HEK293 (cell line): ENCODE results near the gene URM1.
A peak's percentile ranks its signal among the peaks of the same experiment; 100 is the strongest.

Experiments used
- ELK4 ChIP-seq: IDR thresholded peaks from 2 replicates; pipeline ENCODE4 v1.6.1; 2011; ENCODE audit warnings: mild to moderate bottlenecking, low read depth, low read length, borderline replicate concordance
- HIC1 ChIP-seq: fragments of 450-650 bp; formaldehyde crosslinking; IDR thresholded peaks from 2 replicates; pipeline ENCODE4 v1.5.1; 2016; ENCODE audit warnings: missing biosample characterization, missing genetic modification characterization
- KLF16 ChIP-seq: fragments of 450-650 bp; formaldehyde crosslinking; IDR thresholded peaks from 2 replicates; pipeline ENCODE4 v1.5.1; 2017; ENCODE audit warnings: missing biosample characterization, missing genetic modification characterization
- PRDM10 ChIP-seq: fragments of 450-650 bp; formaldehyde crosslinking; IDR thresholded peaks from 2 replicates; pipeline ENCODE4 v1.5.1; 2016; ENCODE audit warnings: missing biosample characterization, missing genetic modification characterization
- REST ChIP-seq: fragments of 450-650 bp; formaldehyde crosslinking; IDR thresholded peaks from 2 replicates; pipeline ENCODE4 v1.5.1; 2016; ENCODE audit warnings: missing biosample characterization, missing genetic modification characterization
- SP7 ChIP-seq: fragments of 450-650 bp; formaldehyde crosslinking; IDR thresholded peaks from 2 replicates; pipeline ENCODE4 v1.5.1; 2016; ENCODE audit warnings: missing biosample characterization, missing genetic modification characterization
- YY1 ChIP-seq: fragments of 450-650 bp; formaldehyde crosslinking; IDR thresholded peaks from 2 replicates; pipeline ENCODE4 v1.5.1; 2018; ENCODE audit warnings: missing biosample characterization, missing genetic modification characterization
- ZBTB11 ChIP-seq: fragments of 450-650 bp; formaldehyde crosslinking; conservative IDR thresholded peaks from 2 replicates; pipeline ENCODE4 v1.5.1; 2016; ENCODE audit warnings: low read depth, missing biosample characterization, missing genetic modification characterization
- ZBTB26 ChIP-seq: fragments of 450-650 bp; formaldehyde crosslinking; optimal IDR thresholded peaks from 2 replicates; pipeline ENCODE3; 2016; ENCODE audit warnings: missing biosample characterization, mild to moderate bottlenecking, missing genetic modification characterization
- ZEB2 ChIP-seq: fragments of 450-650 bp; formaldehyde crosslinking; IDR thresholded peaks from 2 replicates; pipeline ENCODE4 v1.5.1; 2016; ENCODE audit warnings: missing biosample characterization, missing genetic modification characterization
- ZNF2 ChIP-seq: fragments of 450-650 bp; formaldehyde crosslinking; IDR thresholded peaks from 2 replicates; pipeline ENCODE4 v1.5.1; 2016; ENCODE audit warnings: missing biosample characterization, missing genetic modification characterization
- ZNF24 ChIP-seq: fragments of 450-650 bp; formaldehyde crosslinking; IDR thresholded peaks from 2 replicates; pipeline ENCODE4 v1.5.1; 2016; ENCODE audit warnings: missing biosample characterization, missing genetic modification characterization
- ZNF501 ChIP-seq: fragments of 450-650 bp; formaldehyde crosslinking; IDR thresholded peaks from 2 replicates; pipeline ENCODE4 v1.5.1; 2016; ENCODE audit warnings: missing biosample characterization, missing genetic modification characterization
- ZNF629 ChIP-seq: fragments of 450-650 bp; formaldehyde crosslinking; IDR thresholded peaks from 2 replicates; pipeline ENCODE4 v1.5.1; 2017; ENCODE audit warnings: missing biosample characterization, missing genetic modification characterization
- ZNF670 ChIP-seq: fragments of 450-650 bp; formaldehyde crosslinking; IDR thresholded peaks from 2 replicates; pipeline ENCODE4 v1.5.1; 2016; ENCODE audit warnings: missing biosample characterization, missing genetic modification characterization, low read depth
- ZNF677 ChIP-seq: fragments of 450-650 bp; IDR thresholded peaks from 2 replicates; pipeline ENCODE4 v1.5.0; 2018; ENCODE audit warnings: missing biosample characterization, mild to moderate bottlenecking, missing genetic modification characterization, moderate library complexity
- ZNF704 ChIP-seq: fragments of 450-650 bp; formaldehyde crosslinking; IDR thresholded peaks from 2 replicates; pipeline ENCODE4 v1.5.1; 2016; ENCODE audit warnings: missing biosample characterization, missing genetic modification characterization
- ZSCAN5A ChIP-seq: fragments of 450-650 bp; formaldehyde crosslinking; IDR thresholded peaks from 2 replicates; pipeline ENCODE4 v1.5.1; 2016; ENCODE audit warnings: missing biosample characterization, missing genetic modification characterization

Gene URM1

GRCh38 chr9:128339761-128340690, 31.1 kb upstream of the URM1 start, which contains the start of gene SLC27A4 (continued):
- peak; percentile 36; the same call in 1 of the 2 replicates for TF ChIP-seq REST (tag by site-specific recombination)
- 0 out of 2 replicates have a peak, but pooled peaks have one; percentile 62 for TF ChIP-seq ZNF2 (tag by site-specific recombination)
- peak; percentile 72 for TF ChIP-seq ZBTB26 (tag by site-specific recombination)
- TF ChIP-seq ZNF670 (tag by site-specific recombination): no peak
- peak; percentile 72; the same call in 1 of the 2 replicates for TF ChIP-seq ZNF24 (tag by site-specific recombination)
- TF ChIP-seq ZNF677 (tag by site-specific recombination): no peak
- TF ChIP-seq ZEB2 (tag by site-specific recombination): peak; percentile 81
- peak; percentile 66; the same call in 1 of the 2 replicates for TF ChIP-seq SP7
- peak; percentile 63 for TF ChIP-seq ZNF629 (tag by site-specific recombination)
- TF ChIP-seq PRDM10: 0 out of 2 replicates have a peak, but pooled peaks have one; percentile 22
- TF ChIP-seq ELK4: no peak
- peak; percentile 53; the same call in 1 of the 2 replicates for TF ChIP-seq ZBTB11 (tag by site-specific recombination)
- peak; percentile 74; the same call in 1 of the 2 replicates for TF ChIP-seq ZNF501
- TF ChIP-seq ZNF704 (tag by site-specific recombination): no peak
- TF ChIP-seq HIC1 (tag by site-specific recombination): peak; percentile 99
- 0 out of 2 replicates have a peak, but pooled peaks have one; percentile 16 for TF ChIP-seq YY1 (tag by site-specific recombination)
- 0 out of 2 replicates have a peak, but pooled peaks have one; percentile 75 for TF ChIP-seq ZSCAN5A (tag by site-specific recombination)
- TF ChIP-seq KLF16: 0 out of 2 replicates have a peak, but pooled peaks have one; percentile 17
